ENCODE measurements around the gene COL6A5.

DNA sequence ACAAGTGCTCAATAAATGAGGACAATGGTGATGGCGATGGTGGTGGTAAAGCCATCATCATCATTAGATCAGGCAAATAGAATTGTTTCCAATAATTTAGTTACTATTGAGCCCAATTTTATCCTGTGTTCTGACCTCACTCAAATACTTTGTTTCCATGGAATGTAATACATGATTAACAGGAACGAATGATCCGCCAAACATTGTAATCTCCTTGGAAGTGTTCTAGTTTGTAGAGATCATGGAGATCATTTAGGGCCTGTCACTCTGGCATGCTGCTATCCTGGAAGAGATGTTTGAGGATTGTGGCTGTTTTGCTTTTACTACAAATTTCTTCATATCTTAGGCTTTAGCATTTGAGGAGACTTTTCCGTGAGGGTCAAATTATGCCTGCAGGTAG, 174.3 kb downstream of the COL6A5 start:
- TF ChIP-seq KDM1A (IDR thresholded peaks at IDR 0.05; ENCODE audit: low read depth) (no peak), RAD21 (conservative IDR thresholded peaks at IDR 0.05 in 1 of 2, IDR thresholded peaks at IDR 0.05 in 1 of 2) (no peak), RFX5 (IDR thresholded peaks at IDR 0.05) (no peak), EP300 (IDR thresholded peaks at IDR 0.05) (no peak), RCOR1 (IDR thresholded peaks at IDR 0.05; ENCODE audit: low read depth, low read length) (no peak), CEBPB (IDR thresholded peaks at IDR 0.05) (no peak)
- TF ChIP-seq, protein P1, sequence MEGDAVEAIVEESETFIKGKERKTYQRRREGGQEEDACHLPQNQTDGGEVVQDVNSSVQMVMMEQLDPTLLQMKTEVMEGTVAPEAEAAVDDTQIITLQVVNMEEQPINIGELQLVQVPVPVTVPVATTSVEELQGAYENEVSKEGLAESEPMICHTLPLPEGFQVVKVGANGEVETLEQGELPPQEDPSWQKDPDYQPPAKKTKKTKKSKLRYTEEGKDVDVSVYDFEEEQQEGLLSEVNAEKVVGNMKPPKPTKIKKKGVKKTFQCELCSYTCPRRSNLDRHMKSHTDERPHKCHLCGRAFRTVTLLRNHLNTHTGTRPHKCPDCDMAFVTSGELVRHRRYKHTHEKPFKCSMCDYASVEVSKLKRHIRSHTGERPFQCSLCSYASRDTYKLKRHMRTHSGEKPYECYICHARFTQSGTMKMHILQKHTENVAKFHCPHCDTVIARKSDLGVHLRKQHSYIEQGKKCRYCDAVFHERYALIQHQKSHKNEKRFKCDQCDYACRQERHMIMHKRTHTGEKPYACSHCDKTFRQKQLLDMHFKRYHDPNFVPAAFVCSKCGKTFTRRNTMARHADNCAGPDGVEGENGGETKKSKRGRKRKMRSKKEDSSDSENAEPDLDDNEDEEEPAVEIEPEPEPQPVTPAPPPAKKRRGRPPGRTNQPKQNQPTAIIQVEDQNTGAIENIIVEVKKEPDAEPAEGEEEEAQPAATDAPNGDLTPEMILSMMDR (IDR thresholded peaks at IDR 0.05): no peak
- TF ChIP-seq, protein P2, sequence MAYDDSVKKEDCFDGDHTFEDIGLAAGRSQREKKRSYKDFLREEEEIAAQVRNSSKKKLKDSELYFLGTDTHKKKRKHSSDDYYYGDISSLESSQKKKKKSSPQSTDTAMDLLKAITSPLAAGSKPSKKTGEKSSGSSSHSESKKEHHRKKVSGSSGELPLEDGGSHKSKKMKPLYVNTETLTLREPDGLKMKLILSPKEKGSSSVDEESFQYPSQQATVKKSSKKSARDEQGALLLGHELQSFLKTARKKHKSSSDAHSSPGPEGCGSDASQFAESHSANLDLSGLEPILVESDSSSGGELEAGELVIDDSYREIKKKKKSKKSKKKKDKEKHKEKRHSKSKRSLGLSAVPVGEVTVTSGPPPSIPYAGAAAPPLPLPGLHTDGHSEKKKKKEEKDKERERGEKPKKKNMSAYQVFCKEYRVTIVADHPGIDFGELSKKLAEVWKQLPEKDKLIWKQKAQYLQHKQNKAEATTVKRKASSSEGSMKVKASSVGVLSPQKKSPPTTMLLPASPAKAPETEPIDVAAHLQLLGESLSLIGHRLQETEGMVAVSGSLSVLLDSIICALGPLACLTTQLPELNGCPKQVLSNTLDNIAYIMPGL (CRISPR knock-in tag; IDR thresholded peaks at IDR 0.05; ENCODE audit: borderline replicate concordance): no peak
- TF ChIP-seq, protein P3, sequence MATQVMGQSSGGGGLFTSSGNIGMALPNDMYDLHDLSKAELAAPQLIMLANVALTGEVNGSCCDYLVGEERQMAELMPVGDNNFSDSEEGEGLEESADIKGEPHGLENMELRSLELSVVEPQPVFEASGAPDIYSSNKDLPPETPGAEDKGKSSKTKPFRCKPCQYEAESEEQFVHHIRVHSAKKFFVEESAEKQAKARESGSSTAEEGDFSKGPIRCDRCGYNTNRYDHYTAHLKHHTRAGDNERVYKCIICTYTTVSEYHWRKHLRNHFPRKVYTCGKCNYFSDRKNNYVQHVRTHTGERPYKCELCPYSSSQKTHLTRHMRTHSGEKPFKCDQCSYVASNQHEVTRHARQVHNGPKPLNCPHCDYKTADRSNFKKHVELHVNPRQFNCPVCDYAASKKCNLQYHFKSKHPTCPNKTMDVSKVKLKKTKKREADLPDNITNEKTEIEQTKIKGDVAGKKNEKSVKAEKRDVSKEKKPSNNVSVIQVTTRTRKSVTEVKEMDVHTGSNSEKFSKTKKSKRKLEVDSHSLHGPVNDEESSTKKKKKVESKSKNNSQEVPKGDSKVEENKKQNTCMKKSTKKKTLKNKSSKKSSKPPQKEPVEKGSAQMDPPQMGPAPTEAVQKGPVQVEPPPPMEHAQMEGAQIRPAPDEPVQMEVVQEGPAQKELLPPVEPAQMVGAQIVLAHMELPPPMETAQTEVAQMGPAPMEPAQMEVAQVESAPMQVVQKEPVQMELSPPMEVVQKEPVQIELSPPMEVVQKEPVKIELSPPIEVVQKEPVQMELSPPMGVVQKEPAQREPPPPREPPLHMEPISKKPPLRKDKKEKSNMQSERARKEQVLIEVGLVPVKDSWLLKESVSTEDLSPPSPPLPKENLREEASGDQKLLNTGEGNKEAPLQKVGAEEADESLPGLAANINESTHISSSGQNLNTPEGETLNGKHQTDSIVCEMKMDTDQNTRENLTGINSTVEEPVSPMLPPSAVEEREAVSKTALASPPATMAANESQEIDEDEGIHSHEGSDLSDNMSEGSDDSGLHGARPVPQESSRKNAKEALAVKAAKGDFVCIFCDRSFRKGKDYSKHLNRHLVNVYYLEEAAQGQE (IDR thresholded peaks at IDR 0.05): no peak

Data from A549 (cell line).